H9 (cell line): ENCODE data around the gene ABCA12. TPM values are rescaled to one million over a fixed set of nuclear protein-coding genes. Genes with fewer than 3 reads are reported as not detected.

Experiments
- DNase-seq: peaks from one replicate; pipeline ENCODE4 v3.0.0-alpha.2; 2017
- H2AFZ ChIP-seq: one replicate; pipeline ENCODE4 v1.6.1; 2013; ENCODE audit warnings: mild to moderate bottlenecking, low read length, control low read depth, moderate library complexity
- H2AK5ac ChIP-seq: 2 replicates; pipeline ENCODE4 v1.6.1; 2013; ENCODE audit warnings: low read length, control low read depth, mixed read lengths; ENCODE audit not compliant: insufficient read length
- H2BK120ac ChIP-seq: one replicate; pipeline ENCODE4 v1.6.1; 2013; ENCODE audit warnings: low read depth, mild to moderate bottlenecking, low read length, control low read depth, inconsistent platforms; ENCODE audit not compliant: poor library complexity, severe bottlenecking
- H2BK12ac ChIP-seq: 2 replicates; pipeline ENCODE4 v1.6.1; 2013; ENCODE audit warnings: low read length, control low read depth, mixed read lengths, low read depth; ENCODE audit not compliant: insufficient read length
- H2BK15ac ChIP-seq: 2 replicates; pipeline ENCODE4 v1.6.1; 2013; ENCODE audit warnings: low read depth, low read length, control low read depth
- H2BK20ac ChIP-seq: one replicate; pipeline ENCODE4 v1.6.1; 2013; ENCODE audit warnings: low read depth, mild to moderate bottlenecking, low read length, control low read depth, inconsistent platforms; ENCODE audit not compliant: poor library complexity, severe bottlenecking
- H2BK5ac ChIP-seq: 2 replicates; pipeline ENCODE4 v1.6.1; 2013; ENCODE audit warnings: low read length, control low read depth, mixed read lengths; ENCODE audit not compliant: insufficient read length
- H3K14ac ChIP-seq: 2 replicates; pipeline ENCODE4 v1.6.1; 2013; ENCODE audit warnings: low read length, control low read depth; ENCODE audit not compliant: insufficient read depth
- H3K18ac ChIP-seq: 2 replicates; pipeline ENCODE4 v1.6.1; 2013; ENCODE audit warnings: low read depth, mild to moderate bottlenecking, mixed read lengths, low read length, control low read depth; ENCODE audit not compliant: insufficient read length
- H3K23ac ChIP-seq: 2 replicates; pipeline ENCODE4 v1.6.1; 2013; ENCODE audit warnings: low read length, control low read depth, mixed read lengths, low read depth; ENCODE audit not compliant: insufficient read length
- H3K23me2 ChIP-seq: 2 replicates; pipeline ENCODE4 v1.6.1; 2013; ENCODE audit warnings: low read depth, mild to moderate bottlenecking, mixed read lengths, low read length, control low read depth; ENCODE audit not compliant: insufficient read length, poor library complexity, severe bottlenecking
- H3K27ac ChIP-seq: 2 replicates; pipeline ENCODE4 v1.5.1; 2013; ENCODE audit warnings: low read length, control low read depth, mixed read lengths, low read depth; ENCODE audit not compliant: insufficient read length
- H3K27me3 ChIP-seq: 2 replicates; pipeline ENCODE4 v1.6.1; 2013; ENCODE audit warnings: low read length, control low read depth, inconsistent platforms; ENCODE audit not compliant: insufficient read depth
- H3K4ac ChIP-seq: 2 replicates; pipeline ENCODE4 v1.6.1; 2013; ENCODE audit warnings: low read depth, mild to moderate bottlenecking, control low read depth, inconsistent platforms, low read length, moderate library complexity
- H3K4me1 ChIP-seq: 2 replicates; pipeline ENCODE4 v1.6.1; 2013; ENCODE audit warnings: low read length, control low read depth, inconsistent platforms; ENCODE audit not compliant: insufficient read depth
- H3K4me2 ChIP-seq: 2 replicates; pipeline ENCODE4 v1.6.1; 2013; ENCODE audit warnings: low read length, control low read depth, mixed read lengths; ENCODE audit not compliant: insufficient read length, insufficient read depth
- H3K56ac ChIP-seq: 2 replicates; pipeline ENCODE4 v1.6.1; 2013; ENCODE audit warnings: low read depth, mild to moderate bottlenecking, mixed read lengths, low read length, control low read depth; ENCODE audit not compliant: insufficient read length
- H3K79me1 ChIP-seq: 2 replicates; pipeline ENCODE4 v1.6.1; 2013; ENCODE audit warnings: low read depth, mild to moderate bottlenecking, moderate library complexity, low read length, control low read depth, inconsistent platforms; ENCODE audit not compliant: insufficient read depth, poor library complexity, severe bottlenecking
- H3K79me2 ChIP-seq: 2 replicates; pipeline ENCODE4 v1.6.1; 2013; ENCODE audit warnings: low read length, control low read depth, inconsistent platforms; ENCODE audit not compliant: insufficient read depth
- H3K9ac ChIP-seq: 2 replicates; pipeline ENCODE4 v1.6.1; 2013; ENCODE audit warnings: low read length, control low read depth, mixed read lengths; ENCODE audit not compliant: insufficient read length; ENCODE audit errors: extremely low read depth
- H3K9me3 ChIP-seq: one replicate; pipeline ENCODE4 v1.6.1; 2013; ENCODE audit warnings: low read depth, low read length, inconsistent platforms; ENCODE audit not compliant: control insufficient read depth
- H3T11ph ChIP-seq: one replicate; pipeline ENCODE4 v1.6.1; 2013; ENCODE audit warnings: mild to moderate bottlenecking, low read length, control low read depth, inconsistent platforms
- H4K20me1 ChIP-seq: one replicate; pipeline ENCODE4 v1.6.1; 2013; ENCODE audit not compliant: control insufficient read depth, insufficient read length, insufficient read depth
- H4K5ac ChIP-seq: 2 replicates; pipeline ENCODE4 v1.6.1; 2013; ENCODE audit warnings: low read depth, mild to moderate bottlenecking, mixed read lengths, low read length, control low read depth; ENCODE audit not compliant: insufficient read length
- H4K8ac ChIP-seq: replicated peaks from 2 replicates; pipeline ENCODE4 v1.6.1; 2013; ENCODE audit warnings: low read length, control low read depth, mixed read lengths, low read depth; ENCODE audit not compliant: insufficient read length
- H4K91ac ChIP-seq: 2 replicates; pipeline ENCODE4 v1.6.1; 2013; ENCODE audit warnings: low read depth, mild to moderate bottlenecking, moderate library complexity, mixed read lengths, low read length, control low read depth; ENCODE audit not compliant: insufficient read length
- H3K27ac Mint-ChIP-seq, 3 experiments: 2 replicates in 2 of 3; 3 replicates in 1 of 3; pipeline ENCODE4 v1.8.0; 2020 to 2021; ENCODE audit warnings: mixed read lengths in 3 of 3, mild to moderate bottlenecking in 1 of 3, moderate library complexity in 1 of 3
- H3K27me3 Mint-ChIP-seq: 2 replicates; pipeline ENCODE4 v1.8.0; 2021; ENCODE audit warnings: low read depth, mild to moderate bottlenecking, moderate library complexity, mixed read lengths
- H3K36me3 Mint-ChIP-seq, 3 experiments: 2 replicates in 2 of 3; 3 replicates in 1 of 3; pipeline ENCODE4 v1.8.0; 2020 to 2021; ENCODE audit warnings: low read depth in 3 of 3, mixed read lengths in 3 of 3; ENCODE audit not compliant: insufficient read depth in 1 of 3
- H3K4me1 Mint-ChIP-seq, 2 experiments: 2 replicates each; pipeline ENCODE4 v1.8.0; 2020; ENCODE audit warnings: mixed read lengths in 2 of 2
- H3K4me3 Mint-ChIP-seq, 2 experiments: 2 replicates in 1 of 2; 3 replicates in 1 of 2; pipeline ENCODE4 v1.8.0; 2020 to 2021; ENCODE audit warnings: mild to moderate bottlenecking in 2 of 2, mixed read lengths in 2 of 2, moderate library complexity in 1 of 2
- H3K9me3 Mint-ChIP-seq, 2 experiments: 2 replicates in 1 of 2; 3 replicates in 1 of 2; pipeline ENCODE4 v1.8.0; 2020; ENCODE audit warnings: mild to moderate bottlenecking in 2 of 2, mixed read lengths in 2 of 2, moderate library complexity in 1 of 2
- CTCF ChIP-seq: fragments of 200-600 bp; sonication (generic); conservative IDR thresholded peaks from 3 replicates; pipeline ENCODE4 v1.8.0; 2021; ENCODE audit warnings: antibody characterized with exemption, mild to moderate bottlenecking
- WGBS: extraction: QIAGEN DNeasy Blood & Tissue Kit; methylation state at CpG from one replicate; pipeline ENCODE4 v1.1.7; 2013; ENCODE audit warnings: missing lambda C conversion rate, low lambda C conversion rate, mixed read lengths; ENCODE audit not compliant: insufficient read length; ENCODE audit errors: extremely low coverage; 5-methylcytosine and 5-hydroxymethylcytosine counted together
- total RNA-seq: library from RNA; stranded (reverse); gene quantifications from 2 replicates; pipeline ENCODE4 v1.2.1, GENCODE V29; 2021

The ABCA12 gene
- total RNA-seq, 1 experiment from 2014 or later = not detected

- Histone ChIP-seq H3K23ac (no peak overlapping the region), H4K5ac (no peak overlapping the region), H3K4me2 (no peak overlapping the region), H3K9me3 (no peaks in the 10 kb centered on the region), H2BK15ac (no peak overlapping the region), H3K79me1 (no peaks in the 10 kb centered on the region), H3K27ac (no peak overlapping the region), H4K20me1 (no peaks in the 10 kb centered on the region), H4K8ac (no peak overlapping the region), H2BK120ac (no peak overlapping the region), H2BK20ac (no peak overlapping the region), H3K56ac (no peak overlapping the region), H2AK5ac (no peak overlapping the region), H3K18ac (no peak overlapping the region), H3K4ac (no peak overlapping the region), H2AFZ (no peak overlapping the region), H2BK12ac (no peak overlapping the region), H2BK5ac (no peak overlapping the region), H3K79me2 (no peaks in the 10 kb centered on the region), H3K4me1 (no peaks in the 10 kb centered on the region), H3K23me2 (no peaks in the 10 kb centered on the region), H3K27me3 (no peaks in the 10 kb centered on the region), H3K14ac (no peak overlapping the region), H3K9ac (no peak overlapping the region), H3T11ph (no peak overlapping the region), H4K91ac (no peak overlapping the region)
- no CpG with 5 or more reads among the region's 2 CpGs for WGBS
- Mint-ChIP-seq H3K36me3 (no peaks in the 10 kb centered on the region), H3K4me1 (no peaks in the 10 kb centered on the region), H3K4me3 (no peak overlapping the region), H3K27ac (no peak overlapping the region), H3K9me3 (no peaks in the 10 kb centered on the region), H3K27me3 (no peaks in the 10 kb centered on the region)
- no peak for TF ChIP-seq CTCF
- DNase-seq = no peak
Measured at GRCh38 chr2:215059724-215060123, 78.7 kb downstream of the ABCA12 start.
